Loucy (cell line): ENCODE measurements around the gene AIRE.

ENCODE experiments used
- H2AFZ ChIP-seq: fragments of 200-600 bp; sonication (generic); 2 replicates; pipeline ENCODE4 v1.6.0; 2016; ENCODE audit warnings: antibody characterized with exemption, mild to moderate bottlenecking, low read length, moderate library complexity
- H3F3A ChIP-seq: fragments of 200-600 bp; 2 replicates; pipeline ENCODE4 v1.6.0; 2016; ENCODE audit warnings: antibody characterized with exemption, low read depth, mild to moderate bottlenecking
- H3K27me3 ChIP-seq: fragments of 200-600 bp; sonication (generic); 2 replicates; pipeline ENCODE4 v1.6.1; 2014; ENCODE audit warnings: low read length, mild to moderate bottlenecking; ENCODE audit not compliant: insufficient read depth, poor library complexity, severe bottlenecking
- H3K36me3 ChIP-seq: fragments of 200-600 bp; sonication (generic); 2 replicates; pipeline ENCODE4 v1.6.1; 2016; ENCODE audit warnings: low read length; ENCODE audit not compliant: insufficient read depth
- H3K4me1 ChIP-seq: fragments of 200-600 bp; sonication (generic); 2 replicates; pipeline ENCODE4 v1.5.1; 2014; ENCODE audit warnings: low read length, mild to moderate bottlenecking; ENCODE audit not compliant: insufficient read depth, poor library complexity, severe bottlenecking
- H3K4me2 ChIP-seq: fragments of 200-600 bp; sonication (generic); 2 replicates; pipeline ENCODE4 v1.6.0; 2014; ENCODE audit warnings: antibody characterized with exemption, low read length, low read depth, mild to moderate bottlenecking; ENCODE audit not compliant: poor library complexity, severe bottlenecking
- H3K4me3 ChIP-seq: fragments of 200-600 bp; sonication (generic); 2 replicates; pipeline ENCODE4 v1.5.1; 2014; ENCODE audit warnings: low read length, mild to moderate bottlenecking, mixed read lengths; ENCODE audit not compliant: poor library complexity, severe bottlenecking
- H3K79me2 ChIP-seq: fragments of 200-600 bp; sonication (generic); 2 replicates; pipeline ENCODE4 v1.6.1; 2014; ENCODE audit warnings: low read length; ENCODE audit not compliant: insufficient read depth
- H3K9ac ChIP-seq: fragments of 200-600 bp; sonication (generic); 2 replicates; pipeline ENCODE4 v1.6.0; 2014; ENCODE audit warnings: mild to moderate bottlenecking, low read depth, low read length, moderate library complexity; ENCODE audit not compliant: poor library complexity, severe bottlenecking
- H3K9me2 ChIP-seq: fragments of 200-600 bp; sonication (generic); replicated peaks from 2 replicates; pipeline ENCODE4 v1.6.1; 2016; ENCODE audit warnings: low read depth, low read length, mixed read lengths
- H3K9me3 ChIP-seq: fragments of 200-600 bp; sonication (generic); 2 replicates; pipeline ENCODE4 v1.6.1; 2014; ENCODE audit warnings: mild to moderate bottlenecking, antibody characterized with exemption, low read length, low read depth; ENCODE audit not compliant: insufficient read depth
- H4K20me1 ChIP-seq: fragments of 200-600 bp; sonication (generic); 2 replicates; pipeline ENCODE4 v1.6.0; 2014; ENCODE audit warnings: antibody characterized with exemption, low read length, mild to moderate bottlenecking; ENCODE audit not compliant: insufficient read depth, poor library complexity, severe bottlenecking
- CTCF ChIP-seq: fragments of 200-600 bp; sonication (generic); conservative IDR thresholded peaks from 2 replicates; pipeline ENCODE4 v1.5.1; 2014; ENCODE audit warnings: mild to moderate bottlenecking, antibody characterized with exemption, low read length
- EZH2phosphoT487 ChIP-seq: fragments of 200-600 bp; IDR thresholded peaks from 2 replicates; pipeline ENCODE4 v1.6.1; 2018; ENCODE audit warnings: antibody characterized with exemption, mild to moderate bottlenecking, moderate library complexity, borderline replicate concordance

AIRE gene

GRCh38 chr21:44331650-44332307 lies 46.1 kb downstream of the AIRE start:
- Histone ChIP-seq H3F3A (no peaks in the 10 kb centered on the region), H3K9me3 (no peaks in the 10 kb centered on the region), H4K20me1 (no peaks in the 10 kb centered on the region), H3K4me3 (no peak overlapping the region), H3K36me3 (peaks cover 4% of the 10 kb centered on the region; the same call in 1 of the 2 replicates), H3K27me3 (no peaks in the 10 kb centered on the region), H3K4me1 (no peaks in the 10 kb centered on the region), H3K9me2 (no peaks in the 10 kb centered on the region), H3K9ac (no peak overlapping the region), H3K4me2 (no peak overlapping the region), H2AFZ (no peak overlapping the region), H3K79me2 (no peaks in the 10 kb centered on the region)
- no peak for TF ChIP-seq EZH2phosphoT487
- TF ChIP-seq CTCF, result no peak

- no peaks in the 10 kb centered on the region for H3K9me3 ChIP-seq
- H3K4me2 ChIP-seq, result no peak overlapping the region
- peaks cover 3% of the 10 kb centered on the region; the same call in 1 of the 2 replicates for H3F3A ChIP-seq
- H3K9me2 ChIP-seq, result no peaks in the 10 kb centered on the region
- no peaks in the 10 kb centered on the region for H4K20me1 ChIP-seq
- H3K4me3 ChIP-seq, result no peak overlapping the region
- TF ChIP-seq EZH2phosphoT487, result no peak
- no peak for TF ChIP-seq CTCF
- H3K27me3 ChIP-seq, result no peaks in the 10 kb centered on the region
- no peaks in the 10 kb centered on the region for H3K79me2 ChIP-seq
- H3K4me1 ChIP-seq, result no peaks in the 10 kb centered on the region
- no peaks in the 10 kb centered on the region; the same call in 1 of the 2 replicates for H3K36me3 ChIP-seq
- no peak overlapping the region for H2AFZ ChIP-seq
- no peak overlapping the region for H3K9ac ChIP-seq
Measured at GRCh38 chr21:44332383-44332782, 46.7 kb downstream of the AIRE start.

- Histone ChIP-seq H3F3A (peaks cover 9% of the 10 kb centered on the region; the same call in 1 of the 2 replicates), H3K4me2 (no peak overlapping the region), H3K79me2 (no peaks in the 10 kb centered on the region), H3K9me2 (no peaks in the 10 kb centered on the region), H3K36me3 (no peaks in the 10 kb centered on the region), H3K4me3 (no peak overlapping the region), H3K27me3 (no peaks in the 10 kb centered on the region), H3K9ac (no peak overlapping the region), H4K20me1 (no peaks in the 10 kb centered on the region), H2AFZ (no peak overlapping the region), H3K9me3 (no peaks in the 10 kb centered on the region), H3K4me1 (peaks cover under 1% of the 10 kb centered on the region)
- no peak for TF ChIP-seq CTCF
- TF ChIP-seq EZH2phosphoT487, result no peak
Measured at GRCh38 chr21:44332965-44333364, 47.3 kb downstream of the AIRE start.
